ENCODE results near the gene WNK2. TPM values are rescaled to one million over a fixed set of nuclear protein-coding genes. Genes with fewer than 3 reads are reported as not detected.

The WNK2 gene
- total and polyA plus RNA-seq, 7 experiments from 2014 or later: 0.32 to 0.83 (median 0.46) TPM; not detected in 3

GRCh38 chr9:93173365-93174051 lies 10.4 kb upstream of the WNK2 start:
- Mint-ChIP-seq H3K9me3 (no peaks in the 10 kb centered on the region), H3K4me1 (peaks cover 0 to 5% (median 1%) of the 10 kb centered on the region in 7 donors), H3K27ac (peak overlapping the region in 5 of 9 donors; percentile 12 to 81 (median 24)), H3K4me3 (peak overlapping the region in 3 of 10 donors; percentile 10 to 32 (median 18)), H3K27me3 (peaks cover 0 to 10% (median under 1%) of the 10 kb centered on the region in 5 donors), H3K36me3 (no peaks in the 10 kb centered on the region)
- Histone ChIP-seq H3K36me3 (ENCODE audit: control insufficient read depth in 2 of 3, insufficient read depth in 3 of 3, low read length in 3 of 3) (no peaks in the 10 kb centered on the region), H3K27ac (ENCODE audit: low read depth, low read length) (no peak overlapping the region), H3K4me3 (ENCODE audit: low read length) (no peak overlapping the region), H3K9me3 (ENCODE audit: control insufficient read depth in 2 of 3, low read length in 3 of 3) (no peaks in the 10 kb centered on the region), H3K4me1 (ENCODE audit: control insufficient read depth in 2 of 2, insufficient read depth in 2 of 2, low read length in 2 of 2) (no peaks in the 10 kb centered on the region), H3K27me3 (ENCODE audit: control insufficient read depth in 2 of 2, insufficient read depth in 2 of 2, low read length in 2 of 2) (no peaks in the 10 kb centered on the region)
- ChIA-PET CTCF (no interaction called here), POLR2A (no interaction called here)
- ATAC-seq (no peak), DNase-seq (peak in 3 of 9 donors; percentile 11 to 22 (median 13))
- intact Hi-C loops (cut with micrococcal nuclease): no loop called here

GRCh38 chr9:93174976-93175375 lies 9.0 kb upstream of the WNK2 start:
- Mint-ChIP-seq H3K9me3 (no peaks in the 10 kb centered on the region), H3K4me3 (no peak overlapping the region), H3K4me1 (peaks cover 0 to 5% (median 0%) of the 10 kb centered on the region in 7 donors), H3K27ac (peak overlapping the region in 1 of 9 donors; percentile 55), H3K36me3 (no peaks in the 10 kb centered on the region), H3K27me3 (peaks cover 3 to 12% (median 7%) of the 10 kb centered on the region in 5 donors)
- Histone ChIP-seq H3K9me3 (ENCODE audit: control insufficient read depth in 2 of 3, low read length in 3 of 3) (no peaks in the 10 kb centered on the region), H3K36me3 (ENCODE audit: control insufficient read depth in 2 of 3, insufficient read depth in 3 of 3, low read length in 3 of 3) (no peaks in the 10 kb centered on the region), H3K4me3 (ENCODE audit: low read length) (no peak overlapping the region), H3K27ac (ENCODE audit: low read depth, low read length) (no peak overlapping the region), H3K4me1 (ENCODE audit: control insufficient read depth in 2 of 2, insufficient read depth in 2 of 2, low read length in 2 of 2) (no peaks in the 10 kb centered on the region), H3K27me3 (ENCODE audit: control insufficient read depth in 2 of 2, insufficient read depth in 2 of 2, low read length in 2 of 2) (no peaks in the 10 kb centered on the region)
- intact Hi-C loops (cut with micrococcal nuclease): no loop called here
- no peak for DNase-seq
- ChIA-PET POLR2A (no interaction called here), CTCF (no interaction called here)
- no peak for ATAC-seq

GRCh38 chr9:93177676-93178075 lies 6.3 kb upstream of the WNK2 start:
- ATAC-seq (no peak), DNase-seq (no peak)
- H3K4me3 Mint-ChIP-seq: no peak overlapping the region
- POLR2A ChIA-PET: no interaction called here
- peaks cover 17 to 27% (median 22%) of the 10 kb centered on the region in 5 donors for H3K27me3 Mint-ChIP-seq
- CTCF ChIA-PET: no interaction called here
- intact Hi-C loops (cut with micrococcal nuclease): no loop called here
- peaks cover 0 to 5% (median under 1%) of the 10 kb centered on the region in 7 donors for H3K4me1 Mint-ChIP-seq
- no peaks in the 10 kb centered on the region for H3K4me1 ChIP-seq (ENCODE audit: control insufficient read depth in 2 of 2, insufficient read depth in 2 of 2, low read length in 2 of 2)
- no peaks in the 10 kb centered on the region for H3K9me3 ChIP-seq (ENCODE audit: control insufficient read depth in 2 of 3, low read length in 3 of 3)
- H3K27me3 ChIP-seq (ENCODE audit: control insufficient read depth in 2 of 2, insufficient read depth in 2 of 2, low read length in 2 of 2): no peaks in the 10 kb centered on the region
- H3K9me3 Mint-ChIP-seq: no peaks in the 10 kb centered on the region
- no peaks in the 10 kb centered on the region for H3K36me3 ChIP-seq (ENCODE audit: control insufficient read depth in 2 of 3, insufficient read depth in 3 of 3, low read length in 3 of 3)
- H3K36me3 Mint-ChIP-seq: no peaks in the 10 kb centered on the region
- H3K27ac Mint-ChIP-seq: no peak overlapping the region
- H3K4me3 ChIP-seq (ENCODE audit: low read length): no peak overlapping the region
- no peak overlapping the region for H3K27ac ChIP-seq (ENCODE audit: low read depth, low read length)

- Histone ChIP-seq H3K4me1 (ENCODE audit: control insufficient read depth in 2 of 2, insufficient read depth in 2 of 2, low read length in 2 of 2) (peaks cover 0 to 7% of the 10 kb centered on the region in 2 donors), H3K27ac (ENCODE audit: low read depth, low read length) (no peak overlapping the region), H3K36me3 (ENCODE audit: control insufficient read depth in 2 of 3, insufficient read depth in 3 of 3, low read length in 3 of 3) (no peaks in the 10 kb centered on the region), H3K27me3 (ENCODE audit: control insufficient read depth in 2 of 2, insufficient read depth in 2 of 2, low read length in 2 of 2) (no peaks in the 10 kb centered on the region), H3K9me3 (ENCODE audit: control insufficient read depth in 2 of 3, low read length in 3 of 3) (no peaks in the 10 kb centered on the region), H3K4me3 (ENCODE audit: low read length) (no peak overlapping the region)
- H3K36me3 Mint-ChIP-seq: no peaks in the 10 kb centered on the region
- ChIA-PET POLR2A (no interaction called here), CTCF (no interaction called here)
- no peaks in the 10 kb centered on the region for H3K9me3 Mint-ChIP-seq
- peaks cover 6 to 12% (median 8%) of the 10 kb centered on the region in 7 donors for H3K4me1 Mint-ChIP-seq
- peaks cover 23 to 38% (median 27%) of the 10 kb centered on the region in 5 donors for H3K27me3 Mint-ChIP-seq
- H3K27ac Mint-ChIP-seq: no peak overlapping the region
- no peak overlapping the region for H3K4me3 Mint-ChIP-seq
- ATAC-seq (no peak), DNase-seq (no peak)
- intact Hi-C loops (cut with micrococcal nuclease): no loop called here
Observed at GRCh38 chr9:93178851-93179786, 4.8 kb upstream of the WNK2 start.

GRCh38 chr9:93180938-93181337 lies 3.0 kb upstream of the WNK2 start:
- ChIA-PET CTCF (interaction anchor here (0.6 kb wide), 1 partner anchor 72 kb away, joined by 3 read pairs; no protein-coding TSS in a partner anchor), POLR2A (interaction anchor here (0.7 kb wide), 1 partner anchor 9 kb away, joined by 3 read pairs; no protein-coding TSS in a partner anchor)
- Histone ChIP-seq H3K4me1 (ENCODE audit: control insufficient read depth in 2 of 2, insufficient read depth in 2 of 2, low read length in 2 of 2) (peaks cover 0 to 7% of the 10 kb centered on the region in 2 donors), H3K9me3 (ENCODE audit: control insufficient read depth in 2 of 3, low read length in 3 of 3) (no peaks in the 10 kb centered on the region), H3K27me3 (ENCODE audit: control insufficient read depth in 2 of 2, insufficient read depth in 2 of 2, low read length in 2 of 2) (no peaks in the 10 kb centered on the region), H3K36me3 (ENCODE audit: control insufficient read depth in 2 of 3, insufficient read depth in 3 of 3, low read length in 3 of 3) (no peaks in the 10 kb centered on the region), H3K4me3 (ENCODE audit: low read length) (no peak overlapping the region), H3K27ac (ENCODE audit: low read depth, low read length) (no peak overlapping the region)
- DNase-seq (no peak), ATAC-seq (no peak)
- peaks cover 6 to 12% (median 8%) of the 10 kb centered on the region in 7 donors for H3K4me1 Mint-ChIP-seq
- intact Hi-C loops (cut with micrococcal nuclease): no loop called here
- no peaks in the 10 kb centered on the region for H3K9me3 Mint-ChIP-seq
- peaks cover 23 to 42% (median 30%) of the 10 kb centered on the region in 5 donors for H3K27me3 Mint-ChIP-seq
- no peaks in the 10 kb centered on the region for H3K36me3 Mint-ChIP-seq
- H3K27ac Mint-ChIP-seq: no peak overlapping the region
- no peak overlapping the region for H3K4me3 Mint-ChIP-seq

- Histone ChIP-seq H3K27me3 (ENCODE audit: control insufficient read depth in 2 of 2, insufficient read depth in 2 of 2, low read length in 2 of 2) (no peaks in the 10 kb centered on the region), H3K9me3 (ENCODE audit: control insufficient read depth in 2 of 3, low read length in 3 of 3) (no peaks in the 10 kb centered on the region), H3K27ac (ENCODE audit: low read depth, low read length) (no peak overlapping the region), H3K36me3 (ENCODE audit: control insufficient read depth in 2 of 3, insufficient read depth in 3 of 3, low read length in 3 of 3) (no peaks in the 10 kb centered on the region), H3K4me1 (ENCODE audit: control insufficient read depth in 2 of 2, insufficient read depth in 2 of 2, low read length in 2 of 2) (peaks cover 0 to 7% of the 10 kb centered on the region in 2 donors), H3K4me3 (ENCODE audit: low read length) (no peak overlapping the region)
- Mint-ChIP-seq H3K4me3 (peak overlapping the region in 2 of 10 donors; percentile 23 to 53), H3K9me3 (no peaks in the 10 kb centered on the region), H3K27ac (no peak overlapping the region), H3K36me3 (no peaks in the 10 kb centered on the region), H3K27me3 (peaks cover 23 to 51% (median 30%) of the 10 kb centered on the region in 5 donors), H3K4me1 (peaks cover 6 to 12% (median 8%) of the 10 kb centered on the region in 7 donors)
- DNase-seq (no peak), ATAC-seq (no peak)
- intact Hi-C loops (cut with micrococcal nuclease): no loop called here
- ChIA-PET POLR2A (interaction anchor here (0.7 kb wide), 1 partner anchor 42 kb away, joined by 3 read pairs; no protein-coding TSS in a partner anchor), CTCF (interaction anchor here (0.6 kb wide), 1 partner anchor 73 kb away, joined by 3 read pairs; no protein-coding TSS in a partner anchor)
Observed at GRCh38 chr9:93181672-93182435, 2.1 kb upstream of the WNK2 start.

Measured in naive thymus-derived CD4-positive, alpha-beta T cell (primary cell).